Panc1 (cell line): ENCODE measurements around the gene NACA.

Source experiments
- CTCF ChIP-seq: fragments of 450-650 bp; IDR thresholded peaks from 2 replicates; pipeline ENCODE4 v1.5.1; 2017; ENCODE audit warnings: mild to moderate bottlenecking
- POLR2AphosphoS5 ChIP-seq: IDR thresholded peaks from 2 replicates; pipeline ENCODE4 v1.6.1; 2012; ENCODE audit warnings: mild to moderate bottlenecking, low read depth, low read length, moderate library complexity
- REST ChIP-seq, 2 experiments: IDR thresholded peaks; 2 replicates each; pipeline ENCODE4 v1.6.1; 2011 to 2012; ENCODE audit warnings: low read depth in 2 of 2, control low read depth in 1 of 2, low read length in 1 of 2, mild to moderate bottlenecking in 1 of 2, moderate library complexity in 1 of 2; ENCODE audit not compliant: insufficient read depth in 1 of 2

- TF ChIP-seq CTCF (no peak), POLR2AphosphoS5 (peak; percentile 98), REST (IDR thresholded peaks at IDR 0.05; ENCODE audit: insufficient read depth in 1 of 2, low read depth in 2 of 2, low read length in 1 of 2) (no peak)
These were observed at the start of gene NACA for GRCh38 chr12:56724972-56725722.
